GM18498 (cell line): Measurements from ENCODE around the gene POLR3E.
"Not testable (repeated sequence)": the region's sequence is repeated elsewhere in the genome, so short reads cannot be mapped to it uniquely, and the experiment has no call there.

ENCODE experiments used
- ATAC-seq: cut with Tn5 transposase; IDR thresholded peaks from one replicate; pipeline ENCODE4 v1.9.1; 2021; ENCODE audit warnings: mild to moderate bottlenecking, moderate library complexity; ENCODE audit not compliant: unreplicated experiment

POLR3E gene

GRCh38 chr16:22330326-22330725 is 33.1 kb downstream of the POLR3E start:
- no peak for ATAC-seq

- ATAC-seq = no peak
Measured at GRCh38 chr16:22333457-22333994, 36.3 kb downstream of the POLR3E start.

GRCh38 chr16:22335668-22336246 is 38.5 kb downstream of the POLR3E start:
- no peak for ATAC-seq

DNA sequence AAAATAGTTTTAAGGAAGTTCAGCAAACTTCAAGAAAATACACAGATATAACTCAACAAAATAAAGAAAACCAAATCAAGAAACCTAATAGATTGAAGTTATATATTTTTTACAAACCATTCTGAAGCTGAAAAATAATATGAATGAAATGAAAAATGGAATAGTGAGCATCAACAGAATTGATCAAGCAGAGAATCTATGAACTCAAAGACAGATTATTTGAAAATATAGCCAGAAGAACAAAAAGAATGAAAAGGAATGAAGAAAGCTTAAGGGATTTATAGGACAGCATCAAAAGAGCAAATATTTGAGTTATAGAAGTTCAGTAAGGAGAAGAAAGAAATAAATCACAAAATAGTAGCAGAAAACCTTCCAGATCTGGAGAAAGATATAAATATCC is 39.4 kb downstream of the POLR3E start:
- ATAC-seq = no peak

- ATAC-seq = no peak
Measured at GRCh38 chr16:22337045-22337444, 39.8 kb downstream of the POLR3E start.

- no peak for ATAC-seq
Measured at GRCh38 chr16:22337849-22338635, 40.8 kb downstream of the POLR3E start.

- no peak for ATAC-seq
Measured at GRCh38 chr16:22340945-22341344, 43.7 kb downstream of the POLR3E start.

DNA sequence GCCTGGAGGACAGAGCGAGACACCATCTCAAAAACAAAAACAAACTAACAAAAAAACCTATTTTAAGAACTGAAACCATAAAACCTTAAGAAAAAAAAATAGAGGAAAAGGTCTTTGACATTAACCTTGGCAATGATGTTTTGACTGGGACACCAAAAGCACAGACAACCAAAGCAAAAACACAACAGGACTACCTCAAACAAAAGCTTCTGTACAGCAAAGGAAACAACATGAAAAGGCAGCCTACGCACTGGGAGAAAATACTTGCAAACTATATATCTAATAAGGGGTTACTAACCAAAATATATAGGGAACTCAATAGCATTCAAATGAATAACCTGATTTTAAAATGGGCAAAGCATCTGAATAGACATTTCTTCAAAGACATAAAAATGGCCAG is 44.9 kb downstream of the POLR3E start:
- ATAC-seq = no peak

GRCh38 chr16:22346483-22346882 is 49.3 kb downstream of the POLR3E start:
- no peak for ATAC-seq

DNA sequence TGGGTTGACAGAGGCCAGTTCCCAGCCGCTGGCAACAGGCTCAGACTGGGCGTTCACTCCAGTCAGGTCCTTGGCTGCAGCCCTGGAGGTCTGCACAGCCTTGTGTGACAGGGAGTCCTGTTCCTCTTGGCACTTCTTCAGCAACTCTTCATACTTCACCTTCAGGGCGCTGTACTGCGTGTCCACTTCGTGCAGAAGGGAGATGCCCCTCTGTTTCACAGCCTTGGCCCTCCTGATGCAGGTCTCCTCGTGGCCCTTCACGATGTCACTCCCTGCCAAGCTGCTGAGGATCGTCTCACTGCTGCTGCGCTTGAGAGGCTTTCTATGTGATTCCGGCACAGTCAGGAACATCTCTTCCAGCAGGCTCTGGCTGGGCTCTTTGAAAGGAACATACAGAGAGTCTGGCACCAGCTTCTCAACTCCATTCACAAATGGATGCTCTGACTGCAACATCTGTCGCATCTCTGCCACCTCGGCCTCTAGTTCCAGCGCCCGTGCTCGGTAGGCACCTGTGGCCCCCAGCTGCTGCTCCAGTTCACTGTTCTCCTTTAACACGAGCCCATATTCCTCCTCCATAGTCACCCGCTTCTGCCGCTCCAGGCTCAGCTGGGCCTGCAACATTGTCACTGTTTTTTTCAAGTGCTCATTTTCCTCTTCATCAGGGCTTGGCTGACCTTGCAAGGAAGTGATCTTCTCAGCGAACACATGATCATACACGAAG is 50.1 kb downstream of the POLR3E start:
- ATAC-seq = no peak

GRCh38 chr16:22348291-22348690 is 51.1 kb downstream of the POLR3E start:
- ATAC-seq = no peak

- not testable (repeated sequence) for ATAC-seq
Measured at GRCh38 chr16:22351017-22351416, 53.8 kb downstream of the POLR3E start.

DNA sequence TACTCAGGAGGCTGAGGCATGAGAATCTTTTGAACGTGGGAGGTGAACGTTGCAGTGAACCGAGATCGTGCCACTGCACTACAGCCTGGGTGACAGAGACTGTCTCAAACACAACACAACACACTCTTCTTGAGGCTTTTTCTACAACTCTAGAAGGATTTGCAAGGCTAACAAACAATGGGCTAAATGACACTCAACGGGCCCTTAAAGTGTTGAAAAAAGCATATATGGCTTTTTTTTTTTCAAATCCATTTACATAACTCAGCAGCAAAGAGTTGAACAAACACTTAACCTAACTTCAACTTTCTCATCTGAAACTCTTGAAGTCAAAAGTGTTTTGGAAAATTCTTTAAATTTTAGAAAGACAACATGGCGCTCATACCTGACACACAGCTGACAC is 54.9 kb downstream of the POLR3E start:
- ATAC-seq = no peak

DNA sequence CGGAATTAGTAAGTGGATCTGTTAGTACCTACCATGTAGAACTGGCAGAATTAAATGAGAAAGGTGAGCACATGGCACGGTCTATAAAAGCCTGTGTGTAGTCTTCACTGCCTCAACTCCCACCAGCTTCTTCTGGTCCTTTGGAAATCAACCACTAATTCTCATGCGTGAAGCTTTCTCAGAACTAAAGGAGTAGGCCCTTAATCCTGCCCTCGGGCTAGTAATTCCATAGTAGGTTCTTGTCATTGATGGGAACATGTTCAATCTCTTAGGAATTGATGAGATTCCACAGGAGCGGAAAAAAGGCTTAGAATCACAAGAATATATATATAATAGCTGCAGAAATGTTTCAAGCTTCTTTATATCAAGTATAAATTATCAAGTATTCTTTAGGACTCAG is 55.5 kb downstream of the POLR3E start:
- ATAC-seq = no peak

GRCh38 chr16:22353191-22353919 is 56.1 kb downstream of the POLR3E start:
- ATAC-seq = no peak

DNA sequence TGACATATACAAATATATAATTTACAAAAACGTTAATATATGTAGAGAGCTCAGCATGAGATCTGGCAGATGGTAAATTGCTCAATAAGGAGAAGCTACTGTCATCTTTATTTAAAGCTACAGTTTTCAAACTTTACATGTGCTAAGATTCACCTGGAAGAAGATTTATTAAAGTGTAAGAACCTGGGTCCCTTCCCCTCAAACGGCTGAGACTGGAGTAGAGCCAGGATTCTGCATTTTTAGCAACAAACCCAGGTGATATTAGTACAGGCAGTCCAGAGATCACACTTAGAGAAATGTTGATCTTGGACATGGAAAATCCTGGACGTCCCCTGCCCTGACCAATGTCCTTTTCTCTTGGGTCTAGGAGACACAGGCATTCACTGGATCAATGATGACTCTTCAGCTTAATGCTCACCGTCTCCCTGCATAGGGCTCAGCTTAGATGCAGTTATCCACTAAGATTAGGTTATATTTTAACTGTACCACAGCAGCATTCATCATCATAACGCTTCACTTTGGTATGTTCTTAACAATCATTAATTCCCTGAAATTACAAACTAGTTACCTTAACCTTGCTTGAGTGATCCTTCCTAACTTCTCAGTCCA is 56.8 kb downstream of the POLR3E start:
- ATAC-seq = no peak

- ATAC-seq = no peak
Measured at GRCh38 chr16:22355487-22355908, 58.3 kb downstream of the POLR3E start.

DNA sequence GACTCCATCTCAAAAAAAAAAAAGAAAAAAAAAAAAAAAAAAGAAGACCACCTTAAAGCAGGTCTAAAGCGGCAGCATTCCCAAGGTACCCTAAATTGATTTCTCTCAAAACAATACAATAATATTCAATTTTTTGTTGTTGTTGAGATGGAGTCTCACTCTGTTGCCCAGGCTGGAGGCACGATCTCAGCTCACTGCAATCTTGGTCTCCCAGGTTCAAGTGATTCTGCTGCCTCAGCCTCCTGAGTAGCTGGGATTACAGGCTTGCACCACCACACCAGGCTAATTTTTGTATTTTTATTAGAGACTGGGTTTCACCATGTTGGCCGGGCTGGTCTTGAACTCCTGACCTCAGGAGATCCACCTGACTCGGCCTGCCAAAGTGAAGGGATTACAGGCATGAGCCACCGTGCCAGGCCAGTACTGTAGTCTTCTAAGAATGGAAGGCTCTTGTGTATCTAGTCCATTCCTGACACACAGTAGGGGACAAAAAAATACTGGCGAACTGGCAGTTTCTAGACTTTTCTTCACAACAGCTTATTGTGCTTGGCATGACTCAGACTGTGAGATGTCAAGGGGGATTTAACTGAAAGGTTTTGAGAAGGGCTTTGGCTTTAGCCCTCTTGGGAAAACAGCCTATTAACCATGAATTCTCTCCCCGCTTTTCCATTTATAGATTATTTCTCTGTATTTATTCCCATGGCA is 59.9 kb downstream of the POLR3E start:
- ATAC-seq = peak; percentile 23

DNA sequence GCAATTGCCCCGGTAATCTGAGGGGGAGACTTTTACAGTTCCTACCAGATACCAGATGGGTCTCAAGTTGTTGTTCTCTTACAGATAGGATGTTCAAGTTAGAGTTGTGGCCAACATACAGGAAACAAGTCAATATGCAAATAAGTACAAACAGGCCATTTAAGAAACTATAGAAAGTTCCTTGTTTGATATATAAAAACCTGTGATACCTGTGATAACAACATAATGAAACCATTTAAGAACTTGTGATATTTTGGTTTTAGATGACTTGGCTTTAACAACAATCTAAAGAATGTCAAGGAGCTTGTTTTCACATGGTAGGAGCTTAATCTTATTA is 60.4 kb downstream of the POLR3E start:
- ATAC-seq = peak; percentile 71

GRCh38 chr16:22358000-22358399 is 60.8 kb downstream of the POLR3E start:
- peak; percentile 10 for ATAC-seq
